NCI-H526 treated with DMSO at 0.1 percent for 48 hours (cell line): ENCODE measurements around the gene ERBB4.
"Not testable (repeated sequence)": the region's sequence is repeated elsewhere in the genome, so short reads cannot be mapped to it uniquely, and the experiment has no call there.

Experiments
- DNase-seq: peaks from one replicate; lab custom pipeline; 2025; lab: John Stamatoyannopoulos, UW

The ERBB4 gene

DNA sequence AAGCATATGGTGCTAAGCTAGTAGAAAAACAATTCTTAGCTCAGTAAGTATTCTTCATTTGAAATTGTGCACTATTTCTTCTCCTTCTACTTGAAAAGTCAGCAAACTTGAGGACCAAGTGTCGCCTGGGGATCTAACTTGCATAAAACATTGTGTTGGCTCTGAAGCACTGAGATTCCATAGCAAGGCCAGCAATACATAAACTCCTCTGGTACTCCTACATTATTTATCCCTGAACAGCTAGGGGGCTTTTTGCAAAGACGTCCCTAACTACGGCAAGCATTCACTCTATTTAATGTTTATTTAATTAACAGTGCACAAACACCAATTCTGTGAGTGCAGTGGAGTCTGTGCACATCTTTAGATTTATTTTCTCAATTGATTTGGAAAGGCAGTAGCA is 392.2 kb downstream of the ERBB4 start:
- no peak for DNase-seq

DNA sequence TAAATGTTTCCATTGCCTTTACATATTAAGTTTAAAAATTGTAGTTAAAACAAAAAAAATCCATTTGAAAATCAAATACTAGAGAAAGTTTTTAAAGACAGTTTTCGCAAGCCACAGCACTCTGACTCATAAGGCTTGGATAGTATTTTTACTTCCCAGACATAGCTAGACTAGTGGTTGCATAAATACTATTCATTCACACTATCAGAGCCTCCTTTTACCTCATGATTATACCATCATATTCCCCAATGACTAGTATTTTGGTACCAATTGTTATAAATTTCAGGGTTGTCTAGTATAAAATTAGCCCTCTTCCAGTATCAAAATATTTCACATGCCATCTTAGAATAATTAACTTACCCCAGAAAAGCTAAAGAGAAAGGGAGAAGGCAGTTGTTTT is 393.5 kb downstream of the ERBB4 start:
- no peak for DNase-seq

DNA sequence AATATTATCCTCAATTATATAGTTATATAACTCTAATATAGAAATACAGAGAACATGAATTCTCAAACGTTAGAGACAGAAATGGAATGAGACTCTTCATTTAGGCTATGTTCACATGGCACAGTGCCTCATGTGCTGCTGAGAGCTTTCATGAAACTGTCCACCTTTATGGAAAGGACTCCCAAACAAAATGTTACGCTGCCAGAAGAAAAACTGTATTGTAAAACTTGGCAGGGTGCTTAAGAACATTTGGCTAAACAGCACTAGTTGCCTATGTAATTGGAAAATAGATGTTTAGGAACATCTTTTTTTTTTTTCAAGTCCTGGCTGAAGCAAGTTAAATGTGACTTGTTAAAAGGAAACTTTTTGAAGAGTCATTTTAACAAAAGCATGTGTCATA is 396.0 kb downstream of the ERBB4 start:
- no peak for DNase-seq

DNA sequence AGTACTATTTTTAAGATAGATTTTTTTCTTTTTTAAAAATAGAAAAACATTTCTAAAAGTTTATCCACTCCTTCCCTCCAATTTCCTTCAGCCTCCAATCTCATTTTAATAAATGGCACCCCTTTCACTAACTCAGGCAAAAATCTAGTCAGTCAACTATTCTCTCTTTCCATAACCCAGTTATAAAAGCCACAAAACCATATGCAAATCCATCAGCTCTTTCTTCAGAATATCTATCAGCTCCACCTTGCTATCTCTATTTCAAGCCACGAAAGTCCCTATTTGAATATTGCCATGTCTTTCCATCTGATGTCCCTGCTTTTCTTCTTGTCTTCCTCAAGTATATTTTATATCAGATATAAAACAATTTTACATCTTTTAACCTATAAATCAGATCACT is 397.1 kb downstream of the ERBB4 start:
- peak; percentile 34 for DNase-seq

DNA sequence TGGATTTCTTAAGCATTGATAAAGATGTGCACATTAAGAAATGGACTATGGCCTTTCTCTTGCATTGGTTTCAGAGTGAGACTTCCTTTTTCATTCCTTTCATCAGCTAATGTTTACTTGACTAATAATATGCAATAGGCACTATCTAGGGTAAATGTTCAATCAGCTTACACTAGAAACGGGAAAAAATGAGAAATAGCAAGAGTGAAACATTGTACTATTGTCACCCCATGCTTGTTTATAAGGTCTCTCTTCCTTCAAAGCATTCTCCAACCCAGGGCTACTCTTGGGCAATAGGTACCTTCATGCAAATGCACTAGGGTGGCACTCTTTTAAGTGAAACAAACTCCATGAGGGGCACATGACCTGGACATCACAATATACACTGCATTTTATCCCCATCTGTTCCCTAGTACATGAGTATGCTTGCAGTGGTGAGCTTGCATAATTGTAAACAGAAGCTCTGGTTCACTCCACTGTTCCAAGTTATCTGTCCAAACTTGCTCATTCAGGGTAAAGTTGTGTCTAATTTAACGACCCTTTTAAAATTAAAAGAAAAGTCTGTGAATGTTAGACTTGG is 402.3 kb downstream of the ERBB4 start:
- no peak for DNase-seq

DNA sequence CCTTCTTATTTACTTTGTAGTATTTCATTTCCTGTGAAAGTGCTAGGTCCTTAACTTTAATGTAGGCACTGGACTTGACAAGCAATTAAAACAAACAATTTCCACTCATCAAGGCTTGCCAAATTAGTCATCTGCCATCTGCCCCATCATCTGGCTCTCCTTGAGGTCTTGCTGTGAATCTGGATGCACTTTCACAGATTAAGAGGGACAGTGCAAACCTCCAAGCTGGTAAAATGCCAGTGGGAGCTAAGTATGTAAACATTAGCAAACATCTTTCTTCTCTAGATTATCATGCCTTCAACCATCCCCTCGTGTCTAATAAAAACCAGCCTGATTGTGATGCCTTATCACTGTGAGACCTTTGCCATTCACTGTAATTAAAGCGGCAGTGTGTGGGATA is 402.9 kb downstream of the ERBB4 start:
- no peak for DNase-seq

DNA sequence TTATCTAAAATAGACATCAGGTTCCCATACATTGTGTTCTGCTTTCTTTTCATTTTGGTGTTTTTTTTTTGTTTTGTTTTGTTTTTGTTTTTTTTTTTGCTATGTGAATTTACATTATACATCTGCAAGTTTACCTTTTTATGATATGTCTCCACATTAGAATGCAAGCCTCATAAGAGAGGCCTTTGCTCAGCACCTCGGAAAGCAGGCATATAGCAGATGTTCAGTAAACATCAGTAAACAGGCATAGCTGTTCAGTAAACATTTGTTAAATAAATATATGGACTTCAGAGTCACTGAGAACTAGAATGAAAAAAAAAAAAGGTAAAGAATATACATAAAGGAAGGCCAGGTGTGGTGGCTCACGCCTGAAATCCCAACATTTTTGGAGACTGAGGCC is 405.3 kb downstream of the ERBB4 start:
- DNase-seq, result no peak

DNA sequence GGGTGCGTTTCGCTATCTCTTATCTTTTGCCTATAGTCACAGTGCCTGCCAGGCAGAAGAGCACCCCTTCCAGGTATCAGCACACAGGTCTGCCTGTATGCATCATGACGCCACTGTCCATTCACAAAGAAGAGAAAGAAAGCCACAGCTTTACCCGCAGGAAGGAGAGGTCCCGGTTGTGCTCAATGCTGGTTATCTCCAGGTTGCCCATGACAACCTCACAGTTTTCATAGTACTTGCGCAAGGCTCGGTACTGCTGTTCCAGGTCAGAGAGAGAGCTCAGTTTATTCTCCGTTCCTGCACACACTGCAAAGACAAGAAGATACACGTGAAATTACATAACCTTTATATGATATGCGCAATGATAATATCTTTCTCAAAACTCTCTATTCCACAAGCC is 414.0 kb downstream of the ERBB4 start:
- DNase-seq, result no peak

DNA sequence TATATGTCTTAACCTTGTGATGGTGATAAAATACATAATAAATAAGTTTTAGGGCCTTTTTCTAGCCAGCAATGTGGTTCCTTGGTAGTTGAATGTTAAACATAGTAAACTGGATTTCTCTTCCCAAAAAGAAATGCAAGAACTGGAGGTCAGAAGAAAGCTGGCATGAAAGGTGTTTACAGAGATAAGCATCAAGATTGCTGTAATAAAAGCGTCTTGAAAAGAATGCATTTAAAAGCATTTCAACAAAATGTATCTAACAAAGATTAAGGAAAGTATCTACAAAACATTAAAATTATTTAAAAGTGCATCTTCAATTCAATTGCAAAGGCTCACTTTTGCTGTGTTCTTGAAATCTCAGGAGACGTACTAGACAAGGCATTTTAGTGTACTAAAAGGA is 419.0 kb downstream of the ERBB4 start:
- DNase-seq, result no peak

DNA sequence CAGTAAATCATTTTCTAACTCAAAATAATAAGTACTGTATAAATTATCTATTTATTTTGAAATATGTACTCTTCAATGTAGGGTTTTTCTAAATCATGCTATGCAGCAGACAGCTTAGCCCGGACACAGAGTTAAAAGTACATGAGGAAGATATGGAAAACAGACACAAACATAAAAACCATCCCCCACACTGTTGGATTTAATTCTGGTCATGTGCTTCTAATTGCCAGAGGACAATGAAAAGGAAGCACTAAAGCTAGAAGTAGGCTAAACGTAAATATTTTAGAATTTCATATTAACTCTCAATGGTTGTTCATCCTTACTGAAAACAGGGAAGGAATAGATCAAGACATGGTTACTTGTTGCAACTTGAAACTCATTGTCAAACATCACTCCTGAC is 420.7 kb downstream of the ERBB4 start:
- DNase-seq, result no peak

DNA sequence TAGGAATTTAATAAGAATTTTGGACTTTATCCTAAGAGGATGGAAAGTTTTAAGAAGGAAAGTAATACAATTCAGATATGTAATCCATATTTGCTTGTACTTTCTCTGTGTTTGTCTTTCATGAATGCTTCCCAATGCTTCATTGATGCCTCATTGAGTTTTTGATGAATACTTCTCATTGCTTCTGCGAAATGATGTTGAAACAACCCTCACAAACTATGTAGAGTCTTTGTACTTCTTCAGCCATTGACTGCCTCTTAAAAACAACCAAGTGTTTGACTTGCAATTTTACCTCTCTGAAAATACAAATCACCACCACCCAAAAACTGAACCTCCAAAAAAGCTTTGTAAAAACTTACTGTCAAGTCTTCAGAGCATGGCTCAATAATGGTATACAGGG is 424.1 kb downstream of the ERBB4 start:
- no peak for DNase-seq

DNA sequence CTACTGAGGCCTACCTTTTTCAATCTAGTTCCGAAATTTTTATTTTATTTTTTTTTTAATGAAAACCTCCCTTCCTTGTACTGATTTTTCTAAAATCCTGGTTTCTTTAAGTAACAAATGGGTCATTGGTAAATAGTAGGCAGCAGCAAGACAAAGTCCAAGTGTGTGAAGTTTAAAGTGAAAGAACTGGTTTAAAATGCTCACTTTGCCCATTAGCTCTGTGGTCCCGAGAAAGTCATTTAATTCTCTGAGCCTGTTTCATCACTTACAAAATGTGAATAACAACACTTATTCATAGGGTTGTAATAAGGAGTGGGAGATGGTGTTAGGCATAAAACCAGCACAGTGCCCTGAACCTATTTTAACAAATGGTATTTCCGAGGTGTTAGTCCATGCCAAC is 426.2 kb downstream of the ERBB4 start:
- no peak for DNase-seq

DNA sequence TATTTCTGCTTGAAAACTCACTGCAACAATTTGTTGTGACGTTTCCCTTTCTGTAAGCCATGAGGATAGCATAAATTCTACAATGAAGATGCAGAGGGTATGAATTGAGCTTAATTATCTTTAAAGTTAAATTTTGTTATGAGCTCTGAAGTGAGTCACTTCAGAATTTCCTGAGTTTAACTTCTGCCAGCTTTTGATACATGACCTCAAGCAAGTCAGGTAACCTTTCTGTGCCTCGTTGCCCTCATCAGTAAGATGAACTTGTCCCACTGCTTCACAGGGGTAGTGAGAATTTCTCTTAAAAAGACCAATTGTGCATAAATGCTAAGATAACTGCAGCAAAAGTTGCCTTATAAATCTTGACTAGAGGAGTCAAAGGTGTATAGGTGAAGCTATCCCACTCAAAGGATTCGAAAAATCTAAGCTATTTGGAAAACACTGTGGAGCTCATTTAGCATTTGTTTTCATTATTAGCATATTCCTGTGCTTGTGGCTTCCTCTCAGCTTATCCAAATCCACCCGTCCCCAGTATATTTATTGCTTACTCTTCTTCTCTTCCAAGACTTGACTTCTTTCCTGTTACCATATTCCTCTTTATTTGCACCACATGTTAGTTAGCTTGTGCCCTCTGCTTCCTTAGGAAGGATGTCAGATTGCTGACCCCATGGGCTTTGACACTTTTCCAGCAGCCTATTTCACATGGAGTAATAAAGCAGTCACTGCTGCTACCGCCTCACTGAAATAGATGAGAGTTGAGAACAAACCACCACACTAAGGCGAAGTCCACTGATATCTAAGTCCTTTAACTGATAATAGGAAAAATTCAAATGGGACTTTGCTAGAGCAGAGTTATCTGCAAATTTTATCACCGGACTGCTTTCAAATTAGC is 428.6 kb downstream of the ERBB4 start:
- no peak for DNase-seq

DNA sequence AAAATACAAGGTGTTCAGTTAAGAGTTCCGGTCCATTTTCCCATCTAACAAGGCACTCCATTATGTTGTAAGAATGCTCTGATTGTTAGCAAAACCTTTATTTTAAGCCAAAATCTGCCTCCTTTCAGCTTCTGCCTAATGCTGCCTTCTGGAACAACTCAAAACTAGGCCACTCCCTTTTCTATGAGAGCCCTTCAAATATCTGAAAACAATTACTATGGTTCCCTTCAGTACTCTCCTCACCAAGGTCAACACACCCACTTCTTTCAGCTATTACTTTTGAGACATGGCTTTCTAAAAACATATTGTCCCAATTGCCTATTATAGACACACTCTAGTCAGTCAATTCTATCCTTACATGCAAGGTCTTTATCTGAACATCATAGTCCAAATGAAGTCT is 429.4 kb downstream of the ERBB4 start:
- no peak for DNase-seq

DNA sequence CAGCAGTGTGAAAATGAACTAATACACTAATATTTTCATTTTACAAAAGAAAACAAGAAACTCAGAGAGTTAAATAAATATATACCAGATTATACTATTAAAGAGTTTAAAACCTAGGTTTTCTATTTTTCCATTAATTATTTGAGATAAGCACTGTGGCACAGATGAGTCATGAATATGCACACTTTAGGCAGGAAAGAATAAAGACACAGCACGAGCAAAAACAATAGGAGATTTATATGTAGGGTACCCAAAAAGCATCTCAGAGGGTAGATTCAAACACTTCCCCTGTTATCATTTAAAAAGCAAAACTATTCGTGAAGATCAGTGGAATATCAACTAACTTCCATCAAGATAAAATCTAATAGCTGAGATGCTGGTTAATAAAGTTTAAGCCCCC is 430.6 kb downstream of the ERBB4 start:
- DNase-seq, result no peak

DNA sequence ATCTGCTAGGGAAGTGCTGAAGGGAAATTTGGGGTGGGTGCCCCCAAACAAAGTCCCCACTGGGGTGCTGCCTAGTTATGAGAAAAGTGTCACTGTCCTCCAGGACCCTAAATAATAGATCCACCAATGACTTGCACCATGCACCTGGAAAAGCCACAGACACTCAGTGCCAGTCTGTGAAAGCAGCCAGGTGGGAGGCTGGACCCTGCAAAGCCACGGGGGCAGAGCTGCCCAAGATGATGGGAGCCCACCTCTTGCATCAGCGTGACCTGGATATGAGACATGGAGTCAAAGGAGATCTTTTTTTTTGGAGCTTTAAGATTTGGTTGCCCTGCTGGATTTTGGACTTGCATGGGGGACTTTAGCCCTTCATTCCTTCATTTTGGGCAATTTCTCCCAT is 431.6 kb downstream of the ERBB4 start:
- no peak for DNase-seq

DNA sequence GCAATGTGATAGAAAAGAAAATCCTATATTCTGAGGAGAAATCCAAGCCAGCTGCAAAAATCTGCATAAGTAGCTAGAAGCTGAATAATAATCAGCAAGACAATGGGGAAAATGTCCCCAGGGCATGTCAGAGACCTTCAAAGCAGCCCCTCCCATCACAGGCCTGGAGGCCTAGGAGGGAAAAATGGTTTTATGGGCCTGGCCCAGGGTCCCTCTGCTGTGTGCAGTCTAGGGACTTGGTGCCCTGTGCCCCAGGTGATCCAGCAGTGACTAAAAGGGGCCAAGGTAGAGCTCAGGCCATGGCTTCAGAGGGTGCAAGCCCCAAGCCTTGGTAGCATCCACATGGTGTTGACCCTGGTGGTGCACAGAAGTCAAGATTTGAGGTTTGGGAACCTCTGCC is 432.1 kb downstream of the ERBB4 start:
- DNase-seq, result not testable (repeated sequence)

DNA sequence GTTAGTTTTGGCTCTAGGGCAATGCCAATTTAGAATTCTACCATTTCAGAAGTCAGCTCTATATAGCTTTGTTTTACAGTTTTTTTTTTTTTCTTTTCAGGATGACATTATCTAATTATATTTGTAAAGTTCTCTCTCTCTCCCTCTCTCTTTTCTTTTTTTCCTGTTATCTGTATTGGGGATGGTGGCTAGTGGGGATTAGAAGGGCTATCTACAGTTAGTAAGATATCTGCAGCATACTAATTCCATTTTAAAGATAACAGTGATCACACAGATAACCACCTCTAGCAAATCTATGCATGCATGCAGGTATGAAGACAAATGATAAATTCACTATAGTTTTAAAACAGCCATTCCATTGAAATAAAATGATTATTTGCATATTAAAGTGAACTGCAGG is 438.9 kb downstream of the ERBB4 start:
- DNase-seq, result no peak

DNA sequence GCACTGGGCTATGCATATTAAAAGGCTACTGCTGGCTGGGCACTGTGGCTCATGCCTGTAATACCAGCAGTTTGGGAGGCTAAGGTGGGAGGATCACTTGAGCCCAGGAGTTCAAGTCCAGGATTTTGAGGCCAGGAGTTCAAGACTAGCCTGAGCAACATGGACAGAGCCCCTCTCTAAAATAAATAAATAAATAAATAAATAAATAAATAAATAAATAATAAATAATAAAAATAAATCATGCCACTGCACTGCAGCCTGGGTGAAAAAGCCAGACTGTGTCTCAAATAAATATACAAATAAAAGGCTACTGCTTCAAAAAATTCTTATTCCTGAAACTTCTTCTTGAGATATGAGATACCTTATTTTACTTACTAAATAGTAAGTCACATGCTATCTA is 439.6 kb downstream of the ERBB4 start:
- DNase-seq, result no peak

DNA sequence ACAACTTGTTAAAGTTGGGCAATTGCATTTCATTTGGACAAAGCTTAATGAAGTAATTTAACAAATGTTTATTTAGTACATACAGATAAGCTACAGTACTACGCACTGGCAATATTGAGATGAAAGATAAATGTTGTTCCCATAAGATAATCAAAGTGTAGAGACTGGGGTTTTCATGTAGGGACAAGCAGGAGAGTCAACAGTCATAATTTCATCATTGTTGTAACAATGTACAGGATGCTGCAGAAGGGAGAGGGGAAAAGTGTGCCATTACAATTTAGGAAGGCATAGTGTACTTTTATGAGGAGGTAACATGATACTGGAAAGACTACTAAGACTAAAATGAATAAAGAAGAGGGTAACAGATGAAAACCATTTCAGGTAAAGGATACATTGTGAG is 441.6 kb downstream of the ERBB4 start:
- DNase-seq, result peak; percentile 16

DNA sequence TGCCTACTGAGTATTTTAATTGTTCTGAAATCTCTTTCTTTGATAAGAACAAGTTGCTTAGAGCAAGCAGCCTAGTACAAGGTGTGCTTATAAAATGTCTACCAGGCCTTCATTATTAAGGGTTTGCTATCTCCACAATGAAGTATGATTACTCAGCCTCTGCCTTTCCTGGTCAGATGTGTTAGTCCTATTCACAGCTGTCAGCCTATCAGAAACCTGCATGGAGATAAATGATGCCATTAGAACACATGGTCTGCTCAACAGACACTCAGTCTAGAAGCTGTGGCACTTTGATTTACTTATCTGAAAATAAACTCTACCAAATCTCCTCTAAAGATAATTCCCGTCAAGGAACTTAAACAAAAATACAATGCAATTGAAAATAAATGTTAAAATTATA is 448.7 kb downstream of the ERBB4 start:
- DNase-seq, result no peak

DNA sequence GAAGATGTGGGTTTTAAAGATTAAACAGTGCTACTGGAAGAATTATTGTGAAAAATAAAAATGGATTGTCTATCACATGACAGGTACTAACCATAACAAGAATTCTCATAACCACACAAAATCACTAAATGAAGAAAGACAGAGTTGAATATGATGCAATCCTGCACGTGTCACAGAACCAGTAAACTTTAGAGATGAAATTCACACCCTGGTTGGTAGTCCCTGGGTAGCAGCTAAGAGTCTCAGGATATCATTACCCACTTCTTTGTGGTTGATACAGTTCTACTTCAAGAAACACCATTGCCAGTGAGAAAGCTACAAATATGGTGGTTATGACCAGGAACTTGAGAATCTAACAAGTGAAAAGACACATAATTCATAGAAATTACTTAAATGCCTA is 450.2 kb downstream of the ERBB4 start:
- no peak for DNase-seq

DNA sequence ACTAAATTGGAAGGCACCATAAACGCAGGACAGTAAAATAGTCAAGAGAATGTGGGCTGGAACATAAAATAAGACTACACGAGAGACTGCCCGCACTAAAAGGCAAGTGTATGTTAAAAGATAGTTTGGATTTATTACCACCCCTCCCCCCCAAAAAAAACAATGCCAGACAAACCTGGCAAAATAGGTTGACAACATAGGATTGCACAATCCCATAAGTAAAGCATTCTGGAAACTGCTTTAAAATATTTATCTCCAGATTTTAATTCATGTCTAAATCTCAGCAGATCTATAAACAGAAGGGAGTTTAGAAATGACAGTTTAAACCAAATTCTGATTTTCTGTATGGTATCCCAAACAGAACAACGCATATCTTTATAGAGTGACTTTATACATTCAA is 455.1 kb downstream of the ERBB4 start:
- no peak for DNase-seq

DNA sequence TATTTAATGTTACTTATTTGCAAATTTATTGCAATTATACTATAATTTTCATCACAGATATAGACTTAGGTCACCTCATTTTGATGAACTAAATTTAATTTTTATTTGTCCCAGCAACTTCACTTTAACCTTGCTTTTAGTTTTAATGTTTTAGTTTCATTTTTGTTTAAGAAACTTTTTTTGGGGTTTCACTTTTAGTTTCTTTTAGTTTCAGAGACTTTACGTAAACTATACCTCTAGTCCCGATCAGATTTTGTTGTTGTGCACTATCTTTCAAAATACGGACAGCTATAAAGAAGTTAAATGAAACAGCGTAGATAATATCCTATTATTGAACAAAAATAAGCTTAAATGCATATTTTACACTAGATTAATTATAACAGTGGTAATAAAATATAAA is 460.5 kb downstream of the ERBB4 start:
- no peak for DNase-seq
